Measurements from ENCODE around the gene RBM39. TPM values are rescaled to one million over a fixed set of nuclear protein-coding genes. Genes with fewer than 3 reads are reported as not detected.

RBM39 gene
- total and polyA plus RNA-seq, 2 of the 13 experiments (the other 11 are each of a cell fraction or from before 2014, with no cell fraction given), result 788 to 920 TPM

DNA sequence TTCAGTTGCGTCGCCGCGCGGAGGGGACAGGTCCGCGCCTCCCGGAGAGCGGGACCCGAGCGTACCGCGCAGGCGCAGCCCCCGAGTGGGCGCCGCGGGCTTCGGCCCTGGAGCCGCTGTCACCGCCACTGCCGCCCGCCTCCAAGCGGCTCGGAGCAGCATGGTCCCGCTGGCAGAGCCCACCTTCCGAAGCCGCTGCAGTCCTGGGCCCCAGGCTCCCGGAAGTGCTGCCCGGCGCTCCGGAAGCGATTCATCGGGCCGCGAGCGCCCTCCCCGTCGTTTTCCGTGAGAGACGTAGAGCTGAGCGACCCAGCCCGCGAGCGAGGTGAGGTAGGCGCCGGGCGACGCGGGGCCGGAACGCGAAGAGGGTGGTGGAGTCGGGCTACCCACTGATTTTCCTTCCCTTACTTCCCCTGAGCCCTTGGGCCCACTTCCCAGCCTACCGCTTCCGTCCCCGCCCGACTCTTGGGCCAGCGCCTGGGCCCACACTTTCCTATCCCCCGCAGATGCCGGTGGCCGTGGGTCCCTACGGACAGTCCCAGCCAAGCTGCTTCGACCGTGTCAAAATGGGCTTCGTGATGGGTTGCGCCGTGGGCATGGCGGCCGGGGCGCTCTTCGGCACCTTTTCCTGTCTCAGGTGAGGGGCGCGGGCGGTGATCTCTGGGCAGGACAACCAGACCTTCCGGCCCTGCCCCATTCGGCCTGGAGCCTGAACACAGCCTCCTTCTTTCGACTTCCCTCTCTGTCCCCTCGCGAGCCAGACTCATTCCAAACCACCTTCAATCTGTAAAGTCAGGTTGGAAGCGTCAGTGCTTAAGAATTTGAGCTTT, 42.7 kb downstream of the RBM39 start, which contains the start of the genes NFS1 and ROMO1 (continued):
- TF ChIP-seq ZBTB34 (CRISPR knock-in tag; IDR thresholded peaks at IDR 0.05), result no peak; the same call in 1 of the 2 replicates
- no peak for TF ChIP-seq ZBTB21 (CRISPR knock-in tag; IDR thresholded peaks at IDR 0.05)
- peak; percentile 77; the same call in 1 of the 2 replicates for TF ChIP-seq MEF2D (CRISPR knock-in tag; IDR thresholded peaks at IDR 0.05)
- TF ChIP-seq MEIS2 (CRISPR knock-in tag; IDR thresholded peaks at IDR 0.05), result peak; percentile 80
- no peak; the same call in 1 of the 2 replicates for TF ChIP-seq RBAK (CRISPR knock-in tag; IDR thresholded peaks at IDR 0.05)
- peak; percentile 100 for TF ChIP-seq KMT2B (CRISPR knock-in tag; IDR thresholded peaks at IDR 0.05)
- peak; percentile 95 for TF ChIP-seq ZFP36L1 (CRISPR knock-in tag; IDR thresholded peaks at IDR 0.05)
- peak; percentile 66; the same call in 1 of the 2 replicates for TF ChIP-seq RFXANK (CRISPR knock-in tag; IDR thresholded peaks at IDR 0.05)
- peak; percentile 86 for TF ChIP-seq GATAD2A (CRISPR knock-in tag; IDR thresholded peaks at IDR 0.05)
- peak; percentile 94 for TF ChIP-seq ZBED4 (CRISPR knock-in tag; IDR thresholded peaks at IDR 0.05; ENCODE audit: borderline replicate concordance)
- TF ChIP-seq, protein P1, sequence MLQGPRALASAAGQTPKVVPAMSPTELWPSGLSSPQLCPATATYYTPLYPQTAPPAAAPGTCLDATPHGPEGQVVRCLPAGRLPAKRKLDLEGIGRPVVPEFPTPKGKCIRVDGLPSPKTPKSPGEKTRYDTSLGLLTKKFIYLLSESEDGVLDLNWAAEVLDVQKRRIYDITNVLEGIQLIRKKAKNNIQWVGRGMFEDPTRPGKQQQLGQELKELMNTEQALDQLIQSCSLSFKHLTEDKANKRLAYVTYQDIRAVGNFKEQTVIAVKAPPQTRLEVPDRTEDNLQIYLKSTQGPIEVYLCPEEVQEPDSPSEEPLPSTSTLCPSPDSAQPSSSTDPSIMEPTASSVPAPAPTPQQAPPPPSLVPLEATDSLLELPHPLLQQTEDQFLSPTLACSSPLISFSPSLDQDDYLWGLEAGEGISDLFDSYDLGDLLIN (CRISPR knock-in tag; IDR thresholded peaks at IDR 0.05; ENCODE audit: borderline replicate concordance), result peak; percentile 97
- peak; percentile 64 for TF ChIP-seq ZNF83 (CRISPR knock-in tag; IDR thresholded peaks at IDR 0.05; ENCODE audit: borderline replicate concordance)
- peak; percentile 99 for TF ChIP-seq POGK (CRISPR knock-in tag; conservative IDR thresholded peaks at IDR 0.05)
- no peak for TF ChIP-seq HNRNPH1 (optimal IDR thresholded peaks at IDR 0.05; ENCODE audit: low read depth, low read length)
- no peak for TF ChIP-seq NFE2 (CRISPR knock-in tag; IDR thresholded peaks at IDR 0.05)
- TF ChIP-seq ZFP90 (CRISPR knock-in tag; IDR thresholded peaks at IDR 0.05; ENCODE audit: borderline replicate concordance), result peak; percentile 96
- no peak for TF ChIP-seq ATM (IDR thresholded peaks at IDR 0.05; ENCODE audit: borderline replicate concordance)
- TF ChIP-seq SP2 (CRISPR knock-in tag; IDR thresholded peaks at IDR 0.05), result peak; percentile 84
- no peak for TF ChIP-seq SOX6 (IDR thresholded peaks at IDR 0.05)
- peak; percentile 87 for TF ChIP-seq SOX6 (CRISPR knock-in tag; IDR thresholded peaks at IDR 0.05)
- TF ChIP-seq ZNF703 (CRISPR knock-in tag; IDR thresholded peaks at IDR 0.05; ENCODE audit: borderline replicate concordance), result peak; percentile 85; the same call in 1 of the 2 replicates
- TF ChIP-seq, protein P2, sequence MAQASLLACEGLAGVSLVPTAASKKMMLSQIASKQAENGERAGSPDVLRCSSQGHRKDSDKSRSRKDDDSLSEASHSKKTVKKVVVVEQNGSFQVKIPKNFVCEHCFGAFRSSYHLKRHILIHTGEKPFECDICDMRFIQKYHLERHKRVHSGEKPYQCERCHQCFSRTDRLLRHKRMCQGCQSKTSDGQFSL (CRISPR knock-in tag; IDR thresholded peaks at IDR 0.05), result 0 out of 2 replicates have a peak, but pooled peaks have one; percentile 36
